H1 (cell line): Measurements from ENCODE around the gene UNC5B. TPM values are rescaled to one million over a fixed set of nuclear protein-coding genes. Genes with fewer than 3 reads are reported as not detected.

Experiments
- CTCF ChIA-PET: fragments of 300-600 bp; sonication (Branson Sonifier 250); formaldehyde crosslinking; loops from one replicate; lab custom pipeline; 2021; ENCODE audit not compliant: partially characterized antibody; lab: Charles Lee
- POLR2A ChIA-PET: fragments of 300-600 bp; sonication (Branson Sonifier 250); formaldehyde crosslinking; loops from one replicate; lab custom pipeline; 2021; ENCODE audit warnings: inconsistent platforms; ENCODE audit not compliant: partially characterized antibody; lab: Charles Lee
- DNase-seq, 2 experiments: peaks; one replicate each; pipeline versions ENCODE4 v3.0.0 to v3.0.0-alpha.2; 2010 to 2022; ENCODE audit warnings: low spot score in 2 of 2, low read depth in 1 of 2, mixed read lengths in 1 of 2
- FAIRE-seq: peaks from 2 replicates; lab custom pipeline; 2011; peaks lifted over from hg19 to GRCh38; lab: Jason Lieb, UNC
- H2AFZ ChIP-seq: 2 replicates; pipeline ENCODE4 v1.8.1; 2012; ENCODE audit warnings: low read length, inconsistent platforms
- H2AK5ac ChIP-seq: 2 replicates; pipeline ENCODE4 v1.6.1; 2013; ENCODE audit warnings: low read depth, low read length
- H2BK120ac ChIP-seq: replicated peaks from 2 replicates; pipeline ENCODE3; 2013; ENCODE audit warnings: low read depth, low read length, inconsistent platforms
- H2BK12ac ChIP-seq: 2 replicates; pipeline ENCODE4 v1.6.1; 2013; ENCODE audit warnings: low read depth, low read length
- H2BK15ac ChIP-seq: 2 replicates; pipeline ENCODE4 v1.6.1; 2013; ENCODE audit warnings: low read length
- H2BK20ac ChIP-seq: 2 replicates; pipeline ENCODE4 v1.6.1; 2013; ENCODE audit warnings: low read length
- H2BK5ac ChIP-seq: 2 replicates; pipeline ENCODE4 v1.6.1; 2013; ENCODE audit warnings: low read depth, low read length
- H3K14ac ChIP-seq: 2 replicates; pipeline ENCODE4 v1.6.1; 2013; ENCODE audit warnings: inconsistent platforms; ENCODE audit not compliant: insufficient read length
- H3K18ac ChIP-seq: 2 replicates; pipeline ENCODE4 v1.6.1; 2013; ENCODE audit warnings: low read length; ENCODE audit errors: extremely low read depth
- H3K23ac ChIP-seq: 2 replicates; pipeline ENCODE4 v1.6.1; 2013; ENCODE audit warnings: inconsistent platforms; ENCODE audit not compliant: insufficient read length
- H3K23me2 ChIP-seq: 2 replicates; pipeline ENCODE4 v1.6.1; 2013; ENCODE audit warnings: low read depth, low read length
- H3K27ac ChIP-seq: 2 replicates; pipeline ENCODE4 v1.6.1; 2011; ENCODE audit warnings: low read depth, low read length, inconsistent platforms
- H3K27me3 ChIP-seq, 4 experiments: replicated peaks in 1 of 4; 1 replicate in 1 of 4; 2 replicates in 3 of 4; pipeline versions ENCODE4 v1.6.1 to v1.8.1; 2011 to 2013; ENCODE audit warnings: low read length in 3 of 4, mild to moderate bottlenecking in 3 of 4, inconsistent platforms in 2 of 4, mixed read lengths in 2 of 4, moderate library complexity in 1 of 4; ENCODE audit not compliant: control insufficient read depth in 3 of 4, insufficient read depth in 3 of 4; ENCODE audit errors: extremely low read depth in 1 of 4
- H3K36me3 ChIP-seq, 4 experiments: 2 replicates each; pipeline versions ENCODE4 v1.6.1 to v1.8.1; 2011 to 2013; ENCODE audit warnings: mild to moderate bottlenecking in 4 of 4, low read length in 3 of 4, moderate library complexity in 2 of 4, control low read depth in 1 of 4, inconsistent platforms in 1 of 4; ENCODE audit not compliant: insufficient read depth in 4 of 4, control insufficient read depth in 2 of 4
- H3K4ac ChIP-seq: replicated peaks from 2 replicates; pipeline ENCODE3; 2013; ENCODE audit warnings: low read length, low read depth, mixed read lengths, inconsistent platforms; ENCODE audit not compliant: insufficient read length
- H3K4me1 ChIP-seq, 4 experiments: replicated peaks in 1 of 4; 1 replicate in 1 of 4; 2 replicates in 3 of 4; pipeline versions ENCODE4 v1.6.1 to v1.8.1; 2011 to 2013; ENCODE audit warnings: low read length in 3 of 4, inconsistent platforms in 2 of 4, mixed read lengths in 1 of 4; ENCODE audit not compliant: insufficient read depth in 4 of 4, control insufficient read depth in 3 of 4
- H3K4me2 ChIP-seq, 2 experiments: 2 replicates each; pipeline versions ENCODE4 v1.6.1 to v1.8.1; 2011 to 2013; ENCODE audit warnings: low read depth in 2 of 2, low read length in 2 of 2, control low read depth in 1 of 2, inconsistent platforms in 1 of 2, mild to moderate bottlenecking in 1 of 2; ENCODE audit not compliant: insufficient read depth in 1 of 2
- H3K4me3 ChIP-seq, 4 experiments: fragments of 200-600, 300-600 bp in 1 of 4; sonication (generic), shearing (Covaris generic), sonication (Bioruptor Twin) in 1 of 4; 2 replicates each; pipeline versions ENCODE4 v1.5.1 to v1.8.1; 2011 to 2016; ENCODE audit warnings: low read length in 4 of 4, low read depth in 3 of 4, control low read depth in 2 of 4, inconsistent platforms in 2 of 4, mild to moderate bottlenecking in 2 of 4, mixed read lengths in 1 of 4, moderate library complexity in 1 of 4; ENCODE audit not compliant: insufficient read depth in 2 of 4; ENCODE audit errors: extremely low read depth in 1 of 4
- H3K56ac ChIP-seq: replicated peaks from 2 replicates; pipeline ENCODE3; 2013; ENCODE audit warnings: low read depth, mild to moderate bottlenecking, mixed read lengths, low read length, inconsistent platforms; ENCODE audit not compliant: insufficient read length
- H3K79me1 ChIP-seq: 2 replicates; pipeline ENCODE4 v1.6.1; 2013; ENCODE audit warnings: low read depth, low read length, control low read depth
- H3K79me2 ChIP-seq, 2 experiments: 2 replicates each; pipeline versions ENCODE4 v1.6.1 to v1.8.1; 2012 to 2013; ENCODE audit warnings: low read length in 2 of 2, mild to moderate bottlenecking in 2 of 2, inconsistent platforms in 1 of 2; ENCODE audit not compliant: insufficient read depth in 2 of 2, control insufficient read depth in 1 of 2
- H3K9ac ChIP-seq, 4 experiments: replicated peaks in 1 of 4; 1 replicate in 1 of 4; 2 replicates in 3 of 4; pipeline versions ENCODE4 v1.6.1 to v1.8.1; 2011 to 2013; ENCODE audit warnings: low read depth in 3 of 4, low read length in 3 of 4, control low read depth in 2 of 4, mild to moderate bottlenecking in 2 of 4, moderate library complexity in 2 of 4, inconsistent platforms in 1 of 4; ENCODE audit errors: extremely low read depth in 1 of 4
- H3K9me3 ChIP-seq, 2 experiments: 2 replicates each; pipeline versions ENCODE4 v1.6.1 to v1.8.1; 2012 to 2013; ENCODE audit warnings: mild to moderate bottlenecking in 2 of 2, moderate library complexity in 2 of 2, control low read depth in 1 of 2, inconsistent platforms in 1 of 2, low read depth in 1 of 2, low read length in 1 of 2, mixed read lengths in 1 of 2; ENCODE audit not compliant: insufficient read depth in 2 of 2
- H4K20me1 ChIP-seq, 2 experiments: replicated peaks in 1 of 2; 2 replicates each; pipeline versions ENCODE3 to v1.8.1; 2011 to 2013; ENCODE audit warnings: inconsistent platforms in 2 of 2, low read length in 2 of 2, mild to moderate bottlenecking in 1 of 2; ENCODE audit not compliant: insufficient read depth in 2 of 2, control insufficient read depth in 1 of 2
- H4K5ac ChIP-seq: 2 replicates; pipeline ENCODE4 v1.6.1; 2013; ENCODE audit warnings: low read length, low read depth, mixed read lengths, inconsistent platforms; ENCODE audit not compliant: insufficient read length
- H4K8ac ChIP-seq: 2 replicates; pipeline ENCODE4 v1.8.0; 2013; ENCODE audit warnings: mild to moderate bottlenecking, moderate library complexity, low read length, inconsistent platforms; ENCODE audit not compliant: insufficient read depth; ENCODE audit errors: extremely low read depth
- H4K91ac ChIP-seq: replicated peaks from 2 replicates; pipeline ENCODE3; 2013; ENCODE audit warnings: low read length, mixed read lengths, inconsistent platforms; ENCODE audit not compliant: insufficient read length
- BCL11A ChIP-seq, 2 experiments: IDR thresholded peaks; one replicate each; pipeline ENCODE4 v1.6.1; 2011; ENCODE audit warnings: low read depth in 2 of 2, low read length in 2 of 2, mild to moderate bottlenecking in 2 of 2
- CBX8 ChIP-seq: fragments of 300-800, 300-1000 bp; sonication (generic); IDR thresholded peaks from 2 replicates; pipeline ENCODE4 v1.7.1; 2016; ENCODE audit warnings: low read depth, low read length, borderline replicate concordance
- CTBP2 ChIP-seq: IDR thresholded peaks from 2 replicates; pipeline ENCODE4 v1.7.0; 2011; ENCODE audit warnings: borderline replicate concordance, mild to moderate bottlenecking, moderate library complexity, mixed read lengths, low read length; ENCODE audit not compliant: insufficient read depth, insufficient read length
- CTCF ChIP-seq, 3 experiments: IDR thresholded peaks; 1 replicate in 2 of 3; 2 replicates in 1 of 3; pipeline versions ENCODE4 v1.5.1 to v1.6.1; 2011; ENCODE audit warnings: low read length in 3 of 3, mild to moderate bottlenecking in 3 of 3, inconsistent platforms in 2 of 3, low read depth in 1 of 3, moderate library complexity in 1 of 3; ENCODE audit not compliant: insufficient read depth in 1 of 3; ENCODE audit errors: control extremely low read depth in 1 of 3
- GABPA ChIP-seq: IDR thresholded peaks from 2 replicates; pipeline ENCODE4 v1.6.1; 2011; ENCODE audit warnings: mild to moderate bottlenecking, low read length, moderate library complexity, borderline replicate concordance; ENCODE audit not compliant: insufficient read depth
- RNF2 ChIP-seq: fragments of 200-900, 300-1000 bp; sonication (generic); IDR thresholded peaks from 2 replicates; pipeline ENCODE4 v1.7.1; 2016; ENCODE audit warnings: borderline replicate concordance, low read depth, mild to moderate bottlenecking, antibody characterized with exemption, low read length; ENCODE audit not compliant: poor library complexity, severe bottlenecking; ENCODE audit errors: missing control alignments
- SP1 ChIP-seq: IDR thresholded peaks from 2 replicates; pipeline ENCODE4 v1.6.1; 2011; ENCODE audit warnings: low read depth, low read length
- WGBS, 2 experiments: shearing (Covaris generic) in 1 of 2; methylation state at CpG; one replicate each; pipeline versions ENCODE4 v1.1.6 to v1.1.7; 2013 to 2015; ENCODE audit warnings: low lambda C conversion rate in 2 of 2, mixed read lengths in 2 of 2, inconsistent platforms in 1 of 2, low coverage in 1 of 2, missing lambda C conversion rate in 1 of 2; ENCODE audit not compliant: insufficient replicate concordance in 2 of 2, insufficient coverage in 1 of 2, insufficient read length in 1 of 2; ENCODE audit errors: extremely low coverage in 1 of 2, missing lambda C conversion rate in 1 of 2; 5-methylcytosine and 5-hydroxymethylcytosine counted together
- polyA plus RNA-seq, 7 experiments: library from polyadenylated mRNA; depleted of rRNA in 3 of 7; stranded (reverse) in 5 of 7; unstranded in 2 of 7; fragments of >200 nt in 5 of 7; fragments of 200-250 nt in 2 of 7; gene quantifications; 1 replicate in 5 of 7; 2 replicates in 1 of 7; 4 replicates in 1 of 7; pipeline versions ENCODE4 v1.2.1 to v1.2.3, GENCODE V29; 2011 to 2013; ENCODE audit warnings: missing spikeins in 2 of 7, mixed read lengths in 2 of 7
- total RNA-seq: library from RNA; stranded (reverse); fragmentation: NEBNext Ultra II Directional; extraction: Animal tissue kit (Norgen Biotek cat#: 25700); gene quantifications from 2 replicates; pipeline ENCODE4 v1.2.1, GENCODE V29; 2021
- TF ChIP-seq, protein P1 (sequence below): IDR thresholded peaks from 2 replicates; pipeline ENCODE4 v1.6.1; 2012; ENCODE audit warnings: low read length, inconsistent platforms

Gene UNC5B
- total and polyA plus RNA-seq, 2 of the 8 experiments (the other 6 are each of a cell fraction or from before 2014, with no cell fraction given): 27.9 to 31.8 TPM

DNA sequence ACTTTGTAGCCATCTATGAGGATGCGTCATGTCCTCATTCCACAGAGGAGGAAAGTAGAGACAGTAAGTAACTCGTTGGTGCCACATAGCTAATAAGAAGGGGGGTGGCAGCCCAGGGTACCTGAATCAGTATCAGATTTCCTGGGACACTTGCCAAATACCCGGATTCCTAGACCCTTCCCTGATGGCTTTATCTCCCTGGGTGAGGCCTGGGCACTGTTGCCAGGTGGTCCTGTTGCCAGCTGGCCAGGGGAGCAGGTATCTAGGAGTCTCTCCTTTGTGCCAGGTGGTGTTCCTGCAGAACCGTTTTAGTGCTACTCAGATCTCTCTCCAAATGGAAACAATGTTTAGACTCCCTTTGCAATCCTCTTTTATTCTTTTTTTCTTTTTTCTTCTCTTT, 119.4 kb downstream of the UNC5B start:
- DNase-seq: no peak
- H3K36me3 ChIP-seq: peaks cover 0 to 8% (median 2%) of the 10 kb centered on the region in 4 experiments; a peak in 3 of 8 replicates
- no peak overlapping the region for H3K27ac ChIP-seq
- no peak for FAIRE-seq
- no peaks in the 10 kb centered on the region for H3K79me2 ChIP-seq
- H2AFZ ChIP-seq: no peak overlapping the region
- H3K4me1 ChIP-seq: peaks cover 0 to 9% (median 2%) of the 10 kb centered on the region in 4 experiments; a peak in 4 of 7 replicates
- H3K23ac ChIP-seq: no peak overlapping the region
- no peaks in the 10 kb centered on the region for H3K23me2 ChIP-seq
- no peak overlapping the region; a peak in 1 of 7 replicates for H3K9ac ChIP-seq
- 0 out of 2 replicates have a peak, but pooled peaks cover 6% of the 10 kb centered on the region for H3K79me1 ChIP-seq
- H3K18ac ChIP-seq: no peak overlapping the region
- H2BK15ac ChIP-seq: no peak overlapping the region
- H4K8ac ChIP-seq: no peak overlapping the region
- H4K5ac ChIP-seq: no peak overlapping the region
- no peak overlapping the region for H2BK20ac ChIP-seq
- no peak overlapping the region for H3K4me2 ChIP-seq
- no peak overlapping the region for H2BK120ac ChIP-seq
- no peak overlapping the region for H3K4ac ChIP-seq
- no peak overlapping the region for H4K91ac ChIP-seq
- no peak overlapping the region for H2BK12ac ChIP-seq
- no peak overlapping the region for H3K56ac ChIP-seq
- H3K9me3 ChIP-seq: no peaks in the 10 kb centered on the region
- ChIA-PET POLR2A (interaction anchor here (1.7 kb wide), 1 partner anchor 12 kb away, joined by 3 read pairs; no protein-coding TSS in a partner anchor), CTCF (interaction anchor here (0.6 to 22.4 kb wide), 7 partner anchors 9 to 1524 kb away, joined by 3 to 401 read pairs (median 4); partner anchors contain the start of gene SLC29A3)
- H4K20me1 ChIP-seq: no peaks in the 10 kb centered on the region
- no peaks in the 10 kb centered on the region for H3K27me3 ChIP-seq
- no peak overlapping the region for H3K4me3 ChIP-seq
- H2AK5ac ChIP-seq: no peak overlapping the region
- 89% methylated on average over 4 of the region's 4 CpGs; no CpG with 5 or more reads in 1 of the 2 experiments for WGBS, 2 experiments
- H2BK5ac ChIP-seq: no peak overlapping the region
- no peak overlapping the region for H3K14ac ChIP-seq
- TF ChIP-seq CTBP2 (no peak), CBX8 (no peak), CTCF (IDR thresholded peaks at IDR 0.05; ENCODE audit: control extremely low read depth in 1 of 3, insufficient read depth in 1 of 3, low read depth in 1 of 3, low read length in 3 of 3) (no peak), SP1 (no peak), BCL11A (IDR thresholded peaks at IDR 0.05; ENCODE audit: low read depth in 2 of 2, low read length in 2 of 2) (no peak), RNF2 (no peak), GABPA (no peak)
- TF ChIP-seq, protein P1, sequence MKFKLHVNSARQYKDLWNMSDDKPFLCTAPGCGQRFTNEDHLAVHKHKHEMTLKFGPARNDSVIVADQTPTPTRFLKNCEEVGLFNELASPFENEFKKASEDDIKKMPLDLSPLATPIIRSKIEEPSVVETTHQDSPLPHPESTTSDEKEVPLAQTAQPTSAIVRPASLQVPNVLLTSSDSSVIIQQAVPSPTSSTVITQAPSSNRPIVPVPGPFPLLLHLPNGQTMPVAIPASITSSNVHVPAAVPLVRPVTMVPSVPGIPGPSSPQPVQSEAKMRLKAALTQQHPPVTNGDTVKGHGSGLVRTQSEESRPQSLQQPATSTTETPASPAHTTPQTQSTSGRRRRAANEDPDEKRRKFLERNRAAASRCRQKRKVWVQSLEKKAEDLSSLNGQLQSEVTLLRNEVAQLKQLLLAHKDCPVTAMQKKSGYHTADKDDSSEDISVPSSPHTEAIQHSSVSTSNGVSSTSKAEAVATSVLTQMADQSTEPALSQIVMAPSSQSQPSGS: no peak
